Gastroesophageal sphincter (tissue), 4 donors: ENCODE results near the gene AP3S1. TPM values are rescaled to one million over a fixed set of nuclear protein-coding genes. Genes with fewer than 3 reads are reported as not detected.
A peak's percentile ranks its signal among the peaks of the same experiment; 100 is the strongest.

Experiments
- ATAC-seq: fragments of 150-250 bp; one replicate; pipeline ENCODE4 v1.9.1; 2016; ENCODE audit warnings: mild to moderate bottlenecking, moderate library complexity
- H3K27ac ChIP-seq, 4 donors: fragments of 200-600 bp; sonication (generic) in 3 of 4; 1 replicate in 3 of 4; 2 replicates in 1 of 4; pipeline ENCODE4 v1.5.1; 2016 to 2019
- H3K27me3 ChIP-seq: fragments of 200-600 bp; sonication (generic); one replicate; pipeline ENCODE4 v1.5.1; 2019
- H3K36me3 ChIP-seq, 2 donors: fragments of 200-600 bp; sonication (generic); one replicate each; pipeline ENCODE4 v1.5.1; 2019; ENCODE audit warnings: control low read depth in 1 of 2
- H3K4me1 ChIP-seq, 3 donors: fragments of 200-600 bp; sonication (generic); 1 replicate in 2 of 3; 2 replicates in 1 of 3; pipeline ENCODE4 v1.5.1; 2016 to 2019; ENCODE audit warnings: control low read depth in 2 of 3
- H3K4me3 ChIP-seq, 2 donors: fragments of 200-600 bp; sonication (generic); one replicate each; pipeline ENCODE4 v1.5.1; 2019; ENCODE audit warnings: mild to moderate bottlenecking in 1 of 2, moderate library complexity in 1 of 2
- H3K9me3 ChIP-seq, 3 donors: fragments of 200-600 bp; sonication (generic); one replicate each; pipeline ENCODE4 v1.5.1; 2017 to 2019; ENCODE audit warnings: control low read depth in 2 of 3
- CTCF ChIP-seq, 4 experiments: fragments of 200-600 bp in 2 of 4; fragments of 450-650 bp in 2 of 4; sonication (generic) in 1 of 4; IDR thresholded peaks; one replicate each; pipeline ENCODE4 v1.5.1; 2017 to 2019; ENCODE audit warnings: antibody characterized with exemption in 4 of 4, mild to moderate bottlenecking in 2 of 4, moderate library complexity in 2 of 4
- POLR2A ChIP-seq, 2 donors: fragments of 450-650 bp; IDR thresholded peaks; one replicate each; pipeline ENCODE4 v1.6.1; 2017; ENCODE audit warnings: antibody characterized with exemption in 2 of 2, mild to moderate bottlenecking in 2 of 2, moderate library complexity in 1 of 2
- POLR2AphosphoS5 ChIP-seq: sonication (generic); formaldehyde crosslinking; IDR thresholded peaks from one replicate; pipeline ENCODE4 v1.6.1; 2017; ENCODE audit warnings: antibody characterized with exemption
- WGBS, 2 donors: methylation state at CpG; one replicate each; pipeline ENCODE4 v1.1.5; 2018; ENCODE audit warnings: low coverage in 1 of 2; 5-methylcytosine and 5-hydroxymethylcytosine counted together
- total RNA-seq, 4 donors: library from RNA; depleted of rRNA; stranded (reverse); fragments of >200 nt; gene quantifications; one replicate each; pipeline ENCODE4 v1.1.0, GENCODE V29; 2016

Gene AP3S1
- total RNA-seq, 4 donors from 2014 or later, result 62.1 to 200 (median 99.5) TPM

- Histone ChIP-seq H3K9me3 (no peaks in the 10 kb centered on the region), H3K4me1 (peaks cover 0 to 25% (median 11%) of the 10 kb centered on the region in 3 donors), H3K36me3 (no peaks in the 10 kb centered on the region), H3K27ac (peak overlapping the region in 3 of 4 donors; percentile 12 to 70 (median 38)), H3K27me3 (peaks cover 63% of the 10 kb centered on the region), H3K4me3 (peak overlapping the region in 1 of 2 donors; percentile 43)
- WGBS, 2 donors, result 3 to 15% methylated on average over 9 to 11 of the region's 71 CpGs
- TF ChIP-seq POLR2AphosphoS5 (no peak), CTCF (IDR thresholded peaks at IDR 0.05) (peak in 2 of 4 experiments; percentile 5 to 6)
- peak; percentile 68 for ATAC-seq
Measured at GRCh38 chr5:115962565-115963402, 121.0 kb downstream of the AP3S1 start.

GRCh38 chr5:115963566-115963965 is 121.8 kb downstream of the AP3S1 start:
- TF ChIP-seq POLR2A (IDR thresholded peaks at IDR 0.05) (no peak), CTCF (IDR thresholded peaks at IDR 0.05) (peak in 1 of 4 experiments; percentile 9)
- no peak for ATAC-seq
- WGBS, 2 donors, result 18 to 34% methylated on average over 16 to 17 of the region's 17 CpGs
- no peaks in the 10 kb centered on the region for H3K36me3 ChIP-seq
- no peaks in the 10 kb centered on the region for H3K9me3 ChIP-seq
- H3K27ac ChIP-seq, result no peak overlapping the region
- H3K4me1 ChIP-seq, result peaks cover 0 to 25% (median 11%) of the 10 kb centered on the region in 3 donors
- peak overlapping the region in 1 of 2 donors; percentile 43 for H3K4me3 ChIP-seq
- H3K27me3 ChIP-seq, result peaks cover 55% of the 10 kb centered on the region

Other genes starting within 250 kb of the AP3S1 start
- 1 to 10 TPM; 1.2 to 4.7 (median 3.1) TPM for gene TICAM2, start 239.5 kb upstream of the AP3S1 start, total RNA-seq
- 100 to 1,000 TPM; 100 to 148 (median 120) TPM for gene TMED7, start 215.9 kb upstream of the AP3S1 start, total RNA-seq
- 10 to 100 TPM in 3 of 4 donors, 1 to 10 TPM in 1; 9.7 to 29.9 (median 13.3) TPM for gene CDO1, start 25.3 kb upstream of the AP3S1 start, total RNA-seq
- gene ATG12, start 370 bp upstream of the AP3S1 start, total RNA-seq, result 10 to 100 TPM; 36.5 to 73.0 (median 48.7) TPM
- 1 to 10 TPM; 3.0 to 5.5 (median 4.4) TPM for gene LVRN, start 120.5 kb downstream of the AP3S1 start, total RNA-seq
- gene ARL14EPL, start 190.5 kb downstream of the AP3S1 start, total RNA-seq, result under 1 TPM in 1 of 4 donors, not detected in 3; 0.15 TPM
- gene COMMD10, start 243.1 kb downstream of the AP3S1 start, total RNA-seq, result 10 to 100 TPM; 26.4 to 48.3 (median 29.6) TPM